ENCODE data around the gene SPOCK2.

GRCh38 chr10:72067463-72068125, 20.8 kb downstream of the SPOCK2 start:
- TF ChIP-seq CTCF (IDR thresholded peaks at IDR 0.05): no peak
- no peak for TF ChIP-seq POLR2A (IDR thresholded peaks at IDR 0.05)
